GM04503 (cell line): ENCODE data around the gene CNKSR1.

Experiments
- DNase-seq: peaks from one replicate; pipeline ENCODE4 v3.0.0-alpha.2; 2012; ENCODE audit warnings: low read depth

CNKSR1 gene

GRCh38 chr1:26177182-26177684, at the start of gene CNKSR1:
Gene CNKSR1, plus strand, starts transcription at chr1:26177491. Its CDS starts 57 bp downstream, at chr1:26177548.
- DNase-seq: no peak

- no peak for DNase-seq
These were observed 47.5 kb upstream of the CNKSR1 start for GRCh38 chr1:26129778-26130177.

- DNase-seq: no peak
These were observed 46.6 kb upstream of the CNKSR1 start for GRCh38 chr1:26130695-26131094.

GRCh38 chr1:26132128-26132833, 45.0 kb upstream of the CNKSR1 start:
- DNase-seq: no peak

GRCh38 chr1:26132834-26133167, 44.5 kb upstream of the CNKSR1 start:
- DNase-seq: no peak

- no peak for DNase-seq
These were observed 42.8 kb upstream of the CNKSR1 start for GRCh38 chr1:26134466-26134865.

GRCh38 chr1:26138974-26139558, 38.2 kb upstream of the CNKSR1 start:
- DNase-seq: no peak

- no peak for DNase-seq
These were observed 35.1 kb upstream of the CNKSR1 start for GRCh38 chr1:26142159-26142558.

GRCh38 chr1:26145041-26145959, 32.0 kb upstream of the CNKSR1 start:
- DNase-seq: no peak

- DNase-seq: no peak
These were observed 31.4 kb upstream of the CNKSR1 start for GRCh38 chr1:26145960-26146294.

GRCh38 chr1:26148887-26149286, 28.4 kb upstream of the CNKSR1 start:
- no peak for DNase-seq

- DNase-seq: no peak
These were observed 23.2 kb upstream of the CNKSR1 start for GRCh38 chr1:26153966-26154532.

GRCh38 chr1:26154750-26155149, 22.5 kb upstream of the CNKSR1 start:
- DNase-seq: no peak

- no peak for DNase-seq
These were observed 21.7 kb upstream of the CNKSR1 start for GRCh38 chr1:26155370-26156284.

GRCh38 chr1:26156285-26157038, 20.8 kb upstream of the CNKSR1 start:
- DNase-seq: no peak

- DNase-seq: no peak
These were observed 18.9 kb upstream of the CNKSR1 start for GRCh38 chr1:26158271-26158907.

- DNase-seq: no peak
These were observed 18.2 kb upstream of the CNKSR1 start, which contains the start of gene FAM110D for GRCh38 chr1:26158908-26159742. Gene FAM110D, plus strand, starts transcription at chr1:26159079. Its CDS starts 2,213 bp downstream, at chr1:26161292.

- DNase-seq: no peak
These were observed 17.6 kb upstream of the CNKSR1 start for GRCh38 chr1:26159743-26160039.
